HCT116 (cell line): ENCODE results near the gene ADAM30. TPM values are rescaled to one million over a fixed set of nuclear protein-coding genes. Genes with fewer than 3 reads are reported as not detected.

Experiments used
- ATAC-seq: fragments of 200-7000 bp; cut with Tn5 transposase; 2 replicates; pipeline ENCODE4 v1.9.1; 2020; ENCODE audit warnings: mild to moderate bottlenecking, moderate library complexity
- BruUV-seq: library from RNA; stranded (reverse); fragments of 400-500 nt; replicated peaks from 2 replicates; lab custom pipeline; 2021; lab: Mats Ljungman, UMichigan
- CTCF ChIA-PET: fragments of 300-600 bp; sonication (Branson Sonifier 250); formaldehyde crosslinking; loops from one replicate; lab custom pipeline; 2021; ENCODE audit warnings: antibody characterized with exemption; lab: Charles Lee
- POLR2A ChIA-PET: fragments of 300-600, 350-600 bp; sonication (Branson Sonifier 250); formaldehyde crosslinking; loops from one replicate; lab custom pipeline; 2021; ENCODE audit warnings: antibody characterized with exemption; lab: Charles Lee
- RAD21 ChIA-PET, 2 experiments: fragments of 300-600 bp; sonication (Branson Sonifier 250); formaldehyde crosslinking; loops; one replicate each; lab custom pipeline; 2023; ENCODE audit warnings: low total read pairs in 2 of 2; ENCODE audit not compliant: uncharacterized antibody in 2 of 2, unreplicated experiment in 2 of 2, low non-redundant PET in 1 of 2; lab: Charles Lee
- DNase-seq: peaks from one replicate; pipeline ENCODE4 v3.0.0-alpha.2; 2010; ENCODE audit warnings: low read depth, low spot score
- H2AFZ ChIP-seq: fragments of 200-600 bp; shearing (Covaris generic), sonication (generic); 2 replicates; pipeline ENCODE4 v1.6.1; 2017; ENCODE audit warnings: low read depth, mixed run types, mixed read lengths, antibody characterized with exemption, low read length; ENCODE audit not compliant: poor library complexity, severe bottlenecking
- H3K27ac ChIP-seq: 2 replicates; pipeline ENCODE4 v1.5.1; 2012; ENCODE audit warnings: low read depth, low read length
- H3K27me3 ChIP-seq: fragments of 200-600 bp; sonication (generic); 2 replicates; pipeline ENCODE4 v1.6.1; 2016; ENCODE audit warnings: mixed run types, low read length, mixed read lengths; ENCODE audit not compliant: insufficient read depth
- H3K36me3 ChIP-seq, 2 experiments: fragments of 200-500 bp in 1 of 2; fragments of 200-600 bp in 1 of 2; sonication (Bioruptor generic) in 1 of 2; sonication (generic) in 1 of 2; 2 replicates each; pipeline versions ENCODE4 v1.5.1 to v1.6.1; 2014 to 2016; ENCODE audit warnings: low read length in 2 of 2, inconsistent platforms in 1 of 2, mixed read lengths in 1 of 2, mixed run types in 1 of 2; ENCODE audit not compliant: insufficient read depth in 2 of 2, control insufficient read depth in 1 of 2
- H3K4me1 ChIP-seq, 2 experiments: fragments of 200-600 bp in 1 of 2; sonication (generic) in 1 of 2; 2 replicates each; pipeline versions ENCODE4 v1.5.1 to v1.6.1; 2012 to 2017; ENCODE audit warnings: low read length in 2 of 2, inconsistent platforms in 1 of 2, mild to moderate bottlenecking in 1 of 2, mixed read lengths in 1 of 2, mixed run types in 1 of 2, moderate library complexity in 1 of 2; ENCODE audit not compliant: insufficient read depth in 2 of 2, control insufficient read depth in 1 of 2
- H3K4me2 ChIP-seq: fragments of 200-600 bp; sonication (generic); 2 replicates; pipeline ENCODE4 v1.6.1; 2017; ENCODE audit warnings: mixed run types, low read length, mixed read lengths
- H3K4me3 ChIP-seq, 2 experiments: fragments of 200-600 bp in 1 of 2; sonication (generic) in 1 of 2; replicated peaks in 1 of 2; 2 replicates each; pipeline ENCODE4 v1.5.1; 2011 to 2016; ENCODE audit warnings: low read length in 2 of 2, control low read depth in 1 of 2, low read depth in 1 of 2, mild to moderate bottlenecking in 1 of 2, mixed read lengths in 1 of 2, mixed run types in 1 of 2
- H3K79me2 ChIP-seq: fragments of 200-600 bp; sonication (generic); 2 replicates; pipeline ENCODE4 v1.6.1; 2017; ENCODE audit warnings: mild to moderate bottlenecking, mixed run types, low read length, moderate library complexity, mixed read lengths; ENCODE audit not compliant: insufficient read depth
- H3K9ac ChIP-seq: fragments of 200-600 bp; sonication (generic); 2 replicates; pipeline ENCODE4 v1.6.1; 2016; ENCODE audit warnings: low read length, mixed read lengths
- H3K9me2 ChIP-seq: fragments of 200-600 bp; sonication (generic), shearing (Covaris generic); 2 replicates; pipeline ENCODE4 v1.6.1; 2017; ENCODE audit warnings: mixed run types, mild to moderate bottlenecking, moderate library complexity; ENCODE audit not compliant: insufficient read depth
- H3K9me3 ChIP-seq, 2 experiments: fragments of 200-500 bp in 1 of 2; fragments of 200-600 bp in 1 of 2; sonication (Bioruptor generic) in 1 of 2; sonication (generic) in 1 of 2; 2 replicates each; pipeline ENCODE4 v1.6.1; 2014 to 2017; ENCODE audit warnings: low read length in 2 of 2, mixed read lengths in 2 of 2, inconsistent platforms in 1 of 2, low read depth in 1 of 2, mild to moderate bottlenecking in 1 of 2, mixed run types in 1 of 2, moderate library complexity in 1 of 2; ENCODE audit not compliant: control insufficient read depth in 1 of 2, insufficient read depth in 1 of 2
- H4K20me1 ChIP-seq: fragments of 200-600 bp; sonication (generic), shearing (Covaris generic); 2 replicates; pipeline ENCODE4 v1.6.1; 2017; ENCODE audit warnings: mixed run types, mild to moderate bottlenecking, moderate library complexity; ENCODE audit not compliant: insufficient read depth
- CBX3 ChIP-seq: IDR thresholded peaks from 2 replicates; pipeline ENCODE4 v1.6.1; 2012; ENCODE audit warnings: low read depth
- CEBPB ChIP-seq: IDR thresholded peaks from 2 replicates; pipeline ENCODE4 v1.6.1; 2012; ENCODE audit warnings: low read depth
- CTCF ChIP-seq, 3 experiments: fragments of 200-600 bp in 1 of 3; sonication (generic) in 1 of 3; IDR thresholded peaks in 2 of 3; conservative IDR thresholded peaks in 1 of 3; 2 replicates each; pipeline ENCODE4 v1.5.1; 2012 to 2017; ENCODE audit warnings: low read depth in 2 of 3, low read length in 2 of 3, antibody characterized with exemption in 1 of 3, borderline replicate concordance in 1 of 3, control low read depth in 1 of 3, mild to moderate bottlenecking in 1 of 3, mixed read lengths in 1 of 3, mixed run types in 1 of 3, moderate library complexity in 1 of 3; ENCODE audit not compliant: insufficient read depth in 1 of 3
- EZH2 ChIP-seq: fragments of 200-600 bp; sonication (generic); IDR thresholded peaks from 2 replicates; pipeline ENCODE4 v1.6.1; 2017; ENCODE audit warnings: antibody characterized with exemption, mixed run types
- EZH2phosphoT487 ChIP-seq: fragments of 200-600 bp; IDR thresholded peaks from 2 replicates; pipeline ENCODE4 v1.6.1; 2018; ENCODE audit warnings: antibody characterized with exemption, borderline replicate concordance
- FOSL1 ChIP-seq: IDR thresholded peaks from 2 replicates; pipeline ENCODE4 v1.6.1; 2012; ENCODE audit warnings: low read depth
- JUND ChIP-seq: IDR thresholded peaks from 2 replicates; pipeline ENCODE4 v1.6.1; 2012
- POLR2A ChIP-seq: IDR thresholded peaks from 2 replicates; pipeline ENCODE4 v1.7.0; 2011; ENCODE audit warnings: borderline replicate concordance; ENCODE audit not compliant: insufficient read depth, insufficient read length; ENCODE audit errors: extremely low read depth
- POLR2AphosphoS5 ChIP-seq: IDR thresholded peaks from 2 replicates; pipeline ENCODE4 v1.6.1; 2011; ENCODE audit warnings: mild to moderate bottlenecking, low read depth, low read length, moderate library complexity
- SIN3A ChIP-seq: IDR thresholded peaks from 2 replicates; pipeline ENCODE4 v1.6.1; 2012; ENCODE audit warnings: low read depth
- SRF ChIP-seq: IDR thresholded peaks from 2 replicates; pipeline ENCODE4 v1.6.1; 2012; ENCODE audit warnings: low read depth
- TCF7L2 ChIP-seq: IDR thresholded peaks from 2 replicates; pipeline ENCODE4 v1.7.0; 2011; ENCODE audit warnings: borderline replicate concordance, inconsistent platforms; ENCODE audit not compliant: insufficient read depth, insufficient read length; ENCODE audit errors: extremely low read depth
- YY1 ChIP-seq: IDR thresholded peaks from 2 replicates; pipeline ENCODE4 v1.6.1; 2011; ENCODE audit warnings: low read length, low read depth, moderate library complexity, mild to moderate bottlenecking; ENCODE audit not compliant: insufficient replicate concordance; ENCODE audit errors: extremely low read depth
- ZFX ChIP-seq: fragments of 450-650 bp; IDR thresholded peaks from 2 replicates; pipeline ENCODE4 v1.6.1; 2017
- ZNF274 ChIP-seq: fragments of 200-500 bp; sonication (Bioruptor generic); IDR thresholded peaks from 2 replicates; pipeline ENCODE4 v1.6.1; 2014; ENCODE audit warnings: mild to moderate bottlenecking, low read depth, low read length, inconsistent platforms
- intact Hi-C: fragments of 100-400 bp; cut with micrococcal nuclease; formaldehyde crosslinking; loops from 2 replicates; pipeline ENCODE4 v1.10.0; 2022
- total RNA-seq: library from RNA; stranded (reverse); gene quantifications from one replicate; pipeline ENCODE4 v1.2.1, GENCODE V29; 2021; ENCODE audit not compliant: unreplicated experiment
- TF ChIP-seq, protein P1 (sequence below): IDR thresholded peaks from 2 replicates; pipeline ENCODE4 v1.6.1; 2012; ENCODE audit warnings: low read depth
- TF ChIP-seq, protein P2 (sequence below): IDR thresholded peaks from 2 replicates; pipeline ENCODE4 v1.6.1; 2012

Gene ADAM30
- total RNA-seq, 1 experiment from 2014 or later: not detected

DNA sequence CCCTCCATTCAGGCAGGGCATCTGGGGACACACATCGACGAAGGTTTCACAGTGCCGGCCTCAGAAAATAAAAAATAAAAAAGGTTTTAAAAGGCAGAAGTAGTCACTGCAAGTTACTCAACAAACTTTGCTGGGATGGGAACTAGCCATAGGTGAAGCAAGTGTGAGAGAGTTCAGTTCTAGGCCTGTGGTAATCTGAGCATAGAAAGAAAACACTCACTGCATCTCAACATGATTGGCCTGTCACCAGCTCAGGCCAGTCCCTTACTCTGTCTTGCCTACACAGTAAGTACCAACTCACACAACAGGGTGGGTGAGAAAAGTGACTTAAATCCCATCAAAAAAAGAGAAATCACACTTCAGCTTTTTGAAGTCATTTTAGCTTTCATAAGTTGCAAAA lies 30.2 kb upstream of the ADAM30 start:
- CTCF ChIA-PET: no interaction called here
- no peak for DNase-seq
- ATAC-seq: no peak

More for the DNA sequence above, 30.2 kb upstream of the ADAM30 start:
- Histone ChIP-seq H3K4me1 (no peaks in the 10 kb centered on the region), H3K27me3 (no peaks in the 10 kb centered on the region), H3K79me2 (no peaks in the 10 kb centered on the region), H4K20me1 (no peaks in the 10 kb centered on the region), H3K9me2 (no peaks in the 10 kb centered on the region), H3K4me2 (no peak overlapping the region), H3K9me3 (no peaks in the 10 kb centered on the region), H3K9ac (no peak overlapping the region), H3K4me3 (no peak overlapping the region), H3K36me3 (peaks cover 14 to 15% of the 10 kb centered on the region in 2 experiments), H2AFZ (no peak overlapping the region), H3K27ac (no peak overlapping the region)
- RAD21 ChIA-PET: no interaction called here
- TF ChIP-seq ZNF274 (no peak), YY1 (no peak), CEBPB (no peak), FOSL1 (no peak), CTCF (IDR thresholded peaks at IDR 0.05 in 2 of 3, conservative IDR thresholded peaks at IDR 0.05 in 1 of 3; ENCODE audit: borderline replicate concordance in 1 of 3, insufficient read depth in 1 of 3, low read depth in 2 of 3, low read length in 2 of 3) (no peak), SIN3A (no peak), CBX3 (no peak), SRF (no peak), TCF7L2 (no peak), POLR2A (no peak), POLR2AphosphoS5 (no peak), EZH2 (no peak), EZH2phosphoT487 (no peak), JUND (no peak), ZFX (no peak)
- TF ChIP-seq, protein P1, sequence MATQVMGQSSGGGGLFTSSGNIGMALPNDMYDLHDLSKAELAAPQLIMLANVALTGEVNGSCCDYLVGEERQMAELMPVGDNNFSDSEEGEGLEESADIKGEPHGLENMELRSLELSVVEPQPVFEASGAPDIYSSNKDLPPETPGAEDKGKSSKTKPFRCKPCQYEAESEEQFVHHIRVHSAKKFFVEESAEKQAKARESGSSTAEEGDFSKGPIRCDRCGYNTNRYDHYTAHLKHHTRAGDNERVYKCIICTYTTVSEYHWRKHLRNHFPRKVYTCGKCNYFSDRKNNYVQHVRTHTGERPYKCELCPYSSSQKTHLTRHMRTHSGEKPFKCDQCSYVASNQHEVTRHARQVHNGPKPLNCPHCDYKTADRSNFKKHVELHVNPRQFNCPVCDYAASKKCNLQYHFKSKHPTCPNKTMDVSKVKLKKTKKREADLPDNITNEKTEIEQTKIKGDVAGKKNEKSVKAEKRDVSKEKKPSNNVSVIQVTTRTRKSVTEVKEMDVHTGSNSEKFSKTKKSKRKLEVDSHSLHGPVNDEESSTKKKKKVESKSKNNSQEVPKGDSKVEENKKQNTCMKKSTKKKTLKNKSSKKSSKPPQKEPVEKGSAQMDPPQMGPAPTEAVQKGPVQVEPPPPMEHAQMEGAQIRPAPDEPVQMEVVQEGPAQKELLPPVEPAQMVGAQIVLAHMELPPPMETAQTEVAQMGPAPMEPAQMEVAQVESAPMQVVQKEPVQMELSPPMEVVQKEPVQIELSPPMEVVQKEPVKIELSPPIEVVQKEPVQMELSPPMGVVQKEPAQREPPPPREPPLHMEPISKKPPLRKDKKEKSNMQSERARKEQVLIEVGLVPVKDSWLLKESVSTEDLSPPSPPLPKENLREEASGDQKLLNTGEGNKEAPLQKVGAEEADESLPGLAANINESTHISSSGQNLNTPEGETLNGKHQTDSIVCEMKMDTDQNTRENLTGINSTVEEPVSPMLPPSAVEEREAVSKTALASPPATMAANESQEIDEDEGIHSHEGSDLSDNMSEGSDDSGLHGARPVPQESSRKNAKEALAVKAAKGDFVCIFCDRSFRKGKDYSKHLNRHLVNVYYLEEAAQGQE: no peak
- TF ChIP-seq, protein P2, sequence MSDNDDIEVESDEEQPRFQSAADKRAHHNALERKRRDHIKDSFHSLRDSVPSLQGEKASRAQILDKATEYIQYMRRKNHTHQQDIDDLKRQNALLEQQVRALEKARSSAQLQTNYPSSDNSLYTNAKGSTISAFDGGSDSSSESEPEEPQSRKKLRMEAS: no peak
- POLR2A ChIA-PET: no interaction called here
- no TSS peak for BruUV-seq
- intact Hi-C loops: no loop called here
